Measurements from ENCODE around the gene SAE1. TPM values are rescaled to one million over a fixed set of nuclear protein-coding genes. Genes with fewer than 3 reads are reported as not detected.

Gene SAE1
- total RNA-seq, 3 donors from 2014 or later = 44.6 to 61.4 (median 55.7) TPM

DNA sequence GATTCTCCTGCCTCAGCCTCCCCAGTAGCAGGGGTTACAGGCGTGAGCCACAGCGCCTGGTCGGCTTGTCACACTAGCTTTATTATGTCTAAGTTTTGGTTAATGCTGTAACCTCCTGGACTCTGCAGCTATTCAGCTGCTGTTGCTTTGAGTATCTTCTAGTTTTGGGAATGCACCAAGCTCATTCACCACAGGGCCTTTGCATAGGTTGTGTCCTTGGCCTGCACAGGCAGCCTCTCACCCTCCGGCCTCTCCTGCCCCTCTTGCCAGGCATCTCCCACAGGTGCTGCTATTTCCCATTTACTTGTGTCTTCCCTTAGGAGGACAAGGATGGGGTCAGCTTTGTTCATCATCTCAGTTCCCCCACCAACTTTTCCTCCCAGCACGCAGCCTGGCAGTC, 123.3 kb downstream of the SAE1 start:
- DNase-seq (ENCODE audit: low spot score in 2 of 2) = no peak
- TF ChIP-seq, protein P1, sequence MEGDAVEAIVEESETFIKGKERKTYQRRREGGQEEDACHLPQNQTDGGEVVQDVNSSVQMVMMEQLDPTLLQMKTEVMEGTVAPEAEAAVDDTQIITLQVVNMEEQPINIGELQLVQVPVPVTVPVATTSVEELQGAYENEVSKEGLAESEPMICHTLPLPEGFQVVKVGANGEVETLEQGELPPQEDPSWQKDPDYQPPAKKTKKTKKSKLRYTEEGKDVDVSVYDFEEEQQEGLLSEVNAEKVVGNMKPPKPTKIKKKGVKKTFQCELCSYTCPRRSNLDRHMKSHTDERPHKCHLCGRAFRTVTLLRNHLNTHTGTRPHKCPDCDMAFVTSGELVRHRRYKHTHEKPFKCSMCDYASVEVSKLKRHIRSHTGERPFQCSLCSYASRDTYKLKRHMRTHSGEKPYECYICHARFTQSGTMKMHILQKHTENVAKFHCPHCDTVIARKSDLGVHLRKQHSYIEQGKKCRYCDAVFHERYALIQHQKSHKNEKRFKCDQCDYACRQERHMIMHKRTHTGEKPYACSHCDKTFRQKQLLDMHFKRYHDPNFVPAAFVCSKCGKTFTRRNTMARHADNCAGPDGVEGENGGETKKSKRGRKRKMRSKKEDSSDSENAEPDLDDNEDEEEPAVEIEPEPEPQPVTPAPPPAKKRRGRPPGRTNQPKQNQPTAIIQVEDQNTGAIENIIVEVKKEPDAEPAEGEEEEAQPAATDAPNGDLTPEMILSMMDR (IDR thresholded peaks at IDR 0.05) = no peak
- TF ChIP-seq POLR2AphosphoS5 (IDR thresholded peaks at IDR 0.05) (no peak), POLR2A (IDR thresholded peaks at IDR 0.05) (no peak)
- intact Hi-C loops (cut with DNase I; ENCODE audit: low total_unique reads) = no loop called here
- Histone ChIP-seq H3K4me1 (peaks cover 4 to 13% of the 10 kb centered on the region in 2 donors), H3K4me3 (no peak overlapping the region), H3K27me3 (no peaks in the 10 kb centered on the region), H3K27ac (no peak overlapping the region), H3K36me3 (no peaks in the 10 kb centered on the region), H3K9me3 (no peaks in the 10 kb centered on the region)

DNA sequence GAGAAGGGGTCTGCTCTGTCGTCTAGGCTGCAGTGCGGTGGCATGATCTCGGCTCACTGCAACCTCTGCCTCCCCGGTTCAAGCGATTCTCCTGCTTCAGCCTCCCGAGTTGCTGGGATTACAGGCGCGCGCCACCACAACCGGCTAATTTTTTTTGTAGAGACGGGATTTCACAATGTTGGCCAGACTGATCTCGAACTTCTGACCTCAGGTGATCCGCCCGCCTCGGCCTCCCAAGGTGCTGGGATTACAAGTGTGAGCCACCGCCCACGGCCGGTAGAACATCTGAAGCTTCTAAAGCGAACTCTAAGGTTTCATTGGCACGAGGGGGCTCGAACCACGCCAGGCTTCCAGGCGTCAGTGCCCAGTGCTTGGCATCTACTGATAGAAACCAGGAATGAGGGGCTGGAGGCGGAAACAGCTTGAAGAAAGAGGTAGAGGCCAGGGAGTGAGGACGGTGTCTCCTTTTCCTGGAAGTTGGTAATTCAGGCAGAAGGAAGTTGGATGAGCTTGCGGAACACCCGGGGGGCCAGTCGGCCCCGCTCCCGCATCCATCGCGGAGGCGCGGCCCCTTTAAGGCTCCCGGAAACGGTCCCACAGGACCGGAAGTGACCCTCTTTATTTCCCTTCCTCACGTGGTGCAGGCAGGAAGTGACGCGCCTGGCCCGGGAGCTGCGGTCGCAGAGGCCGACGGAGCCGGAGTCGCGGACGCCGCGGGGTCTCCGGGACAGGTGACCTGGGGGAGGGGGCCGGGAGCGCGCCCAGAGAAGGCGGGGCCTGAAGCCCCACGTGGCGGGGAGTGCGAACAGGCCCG, 125.5 kb downstream of the SAE1 start, which contains the start of gene CCDC9:
CCDC9 (plus strand) TSS at position 647 of the 814 bp plus-strand sequence. CDS start 1,876 bp downstream, outside the sequence.
- TF ChIP-seq POLR2A (IDR thresholded peaks at IDR 0.05) (peak; percentile 94), POLR2AphosphoS5 (IDR thresholded peaks at IDR 0.05) (peak; percentile 97 to 98 (median 98))
- TF ChIP-seq, protein P1 (IDR thresholded peaks at IDR 0.05) = peak in 1 of 3 donors; percentile 23
- no peaks in the 10 kb centered on the region for H3K27me3 ChIP-seq
- peaks cover 4 to 13% of the 10 kb centered on the region in 2 donors for H3K4me1 ChIP-seq
- H3K27ac ChIP-seq = peak within 1 kb of the TSS; percentile 94 to 97
- peak; percentile 98 for DNase-seq (ENCODE audit: low spot score in 2 of 2)
- intact Hi-C loops (cut with DNase I; ENCODE audit: low total_unique reads) = no loop called here
- H3K9me3 ChIP-seq = no peaks in the 10 kb centered on the region
- H3K36me3 ChIP-seq = no peaks in the 10 kb centered on the region
- H3K4me3 ChIP-seq = peak within 1 kb of the TSS; percentile 60 to 67 (median 64)

DNA sequence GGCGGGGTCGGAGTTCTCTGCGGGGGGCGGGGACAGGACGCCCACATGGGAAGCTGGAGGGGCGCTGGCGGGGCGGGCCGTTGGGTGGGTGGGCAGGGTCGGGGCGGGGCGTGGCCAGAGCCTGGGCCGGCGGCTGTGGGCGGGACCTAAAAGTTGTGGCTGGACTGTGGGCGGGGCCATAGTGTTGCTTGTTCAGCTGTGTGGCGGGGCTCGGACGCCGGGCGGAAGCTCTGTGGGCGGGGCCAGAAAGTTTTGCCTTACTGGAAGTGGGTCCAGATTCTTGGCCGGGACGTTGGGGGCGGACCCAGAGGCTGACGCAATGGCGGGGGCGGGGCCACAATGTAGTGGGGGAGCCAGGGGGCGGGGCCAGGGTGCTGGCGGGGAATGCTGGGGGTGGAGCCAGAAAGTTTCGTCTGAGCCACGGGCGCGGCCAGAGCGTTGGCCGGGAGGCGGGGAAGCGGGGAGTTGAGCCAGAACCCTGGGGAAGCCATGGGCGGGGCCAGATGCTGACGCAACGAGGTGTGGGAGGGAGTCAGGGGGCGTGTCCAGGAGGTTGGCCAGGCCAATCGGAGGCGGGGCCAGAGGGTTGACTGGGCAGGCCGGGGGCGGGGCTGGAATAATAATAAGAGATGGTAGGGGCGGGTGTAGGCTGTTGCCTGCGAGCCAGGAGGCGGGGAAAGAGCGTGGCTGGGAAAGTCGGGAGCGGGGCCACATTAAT, 126.2 kb downstream of the SAE1 start:
- no peaks in the 10 kb centered on the region for H3K9me3 ChIP-seq
- no peaks in the 10 kb centered on the region for H3K36me3 ChIP-seq
- H3K4me1 ChIP-seq = peaks cover 4 to 13% of the 10 kb centered on the region in 2 donors
- peak; percentile 100 for DNase-seq (ENCODE audit: low spot score in 2 of 2)
- H3K27me3 ChIP-seq = no peaks in the 10 kb centered on the region
- TF ChIP-seq, protein P1 (IDR thresholded peaks at IDR 0.05) = no peak
- peak in 1 of 3 donors; percentile 41 for TF ChIP-seq POLR2AphosphoS5 (IDR thresholded peaks at IDR 0.05)
- TF ChIP-seq POLR2A (IDR thresholded peaks at IDR 0.05) = no peak
- intact Hi-C loops (cut with DNase I; ENCODE audit: low total_unique reads) = no loop called here
- H3K27ac ChIP-seq = peak overlapping the region; percentile 94 to 97
- peak overlapping the region; percentile 60 to 67 (median 64) for H3K4me3 ChIP-seq

DNA sequence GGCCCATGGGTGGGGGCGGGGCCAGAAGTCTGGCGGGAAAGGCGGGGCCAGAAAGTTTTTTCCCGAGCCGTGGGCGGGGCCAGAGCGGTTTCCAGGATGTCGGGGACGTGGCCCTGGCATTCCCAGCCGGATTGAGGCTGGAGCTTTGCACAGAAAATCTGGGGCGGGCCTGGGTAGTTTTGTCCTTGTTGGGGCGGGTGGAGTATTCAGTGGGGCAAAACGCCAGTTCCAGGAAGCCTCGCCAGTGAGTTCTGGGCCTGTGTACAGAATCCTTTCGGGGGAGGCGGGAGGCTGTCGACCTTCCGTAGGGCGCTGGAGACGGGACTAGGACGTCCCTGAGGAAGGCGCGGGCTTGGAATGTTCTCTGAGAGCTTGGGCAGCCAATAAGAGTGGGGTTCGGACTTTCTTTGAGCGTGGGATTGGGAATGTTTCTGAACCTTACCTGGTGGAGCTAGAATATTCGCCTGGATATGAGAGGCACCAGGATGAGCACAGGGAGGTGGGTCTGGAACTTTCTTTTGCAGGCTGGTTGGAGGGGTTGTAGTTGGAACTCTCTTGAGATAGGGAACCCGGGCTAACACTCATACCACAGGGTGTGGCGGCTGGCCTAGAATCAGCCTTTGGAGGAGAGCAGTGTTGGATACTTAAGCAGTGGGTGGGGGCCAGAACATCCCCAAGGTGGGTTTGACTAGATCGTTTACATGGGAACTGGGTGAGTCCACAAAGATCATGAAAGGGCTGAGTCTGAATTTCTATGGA, 127.0 kb downstream of the SAE1 start:
- peak; percentile 31 for TF ChIP-seq POLR2A (IDR thresholded peaks at IDR 0.05)
- peak; percentile 56 to 64 (median 61) for TF ChIP-seq POLR2AphosphoS5 (IDR thresholded peaks at IDR 0.05)
- TF ChIP-seq, protein P1 (IDR thresholded peaks at IDR 0.05) = no peak
- no peaks in the 10 kb centered on the region for H3K36me3 ChIP-seq
- H3K9me3 ChIP-seq = no peaks in the 10 kb centered on the region
- peaks cover 4 to 13% of the 10 kb centered on the region in 2 donors for H3K4me1 ChIP-seq
- intact Hi-C loops (cut with DNase I; ENCODE audit: low total_unique reads) = no loop called here
- DNase-seq (ENCODE audit: low spot score in 2 of 2) = no peak
- peak overlapping the region; percentile 94 to 97 for H3K27ac ChIP-seq
- peak overlapping the region; percentile 60 to 67 (median 64) for H3K4me3 ChIP-seq
- H3K27me3 ChIP-seq = no peaks in the 10 kb centered on the region

Data from breast epithelium (tissue), 4 donors.